GM21528 (cell line): ENCODE results near the gene SUPT3H.

ENCODE experiments used
- ATAC-seq: cut with Tn5 transposase; IDR thresholded peaks from one replicate; pipeline ENCODE4 v1.9.1; 2021; ENCODE audit warnings: mild to moderate bottlenecking, moderate library complexity; ENCODE audit not compliant: unreplicated experiment, low FRiP score

Gene SUPT3H

DNA sequence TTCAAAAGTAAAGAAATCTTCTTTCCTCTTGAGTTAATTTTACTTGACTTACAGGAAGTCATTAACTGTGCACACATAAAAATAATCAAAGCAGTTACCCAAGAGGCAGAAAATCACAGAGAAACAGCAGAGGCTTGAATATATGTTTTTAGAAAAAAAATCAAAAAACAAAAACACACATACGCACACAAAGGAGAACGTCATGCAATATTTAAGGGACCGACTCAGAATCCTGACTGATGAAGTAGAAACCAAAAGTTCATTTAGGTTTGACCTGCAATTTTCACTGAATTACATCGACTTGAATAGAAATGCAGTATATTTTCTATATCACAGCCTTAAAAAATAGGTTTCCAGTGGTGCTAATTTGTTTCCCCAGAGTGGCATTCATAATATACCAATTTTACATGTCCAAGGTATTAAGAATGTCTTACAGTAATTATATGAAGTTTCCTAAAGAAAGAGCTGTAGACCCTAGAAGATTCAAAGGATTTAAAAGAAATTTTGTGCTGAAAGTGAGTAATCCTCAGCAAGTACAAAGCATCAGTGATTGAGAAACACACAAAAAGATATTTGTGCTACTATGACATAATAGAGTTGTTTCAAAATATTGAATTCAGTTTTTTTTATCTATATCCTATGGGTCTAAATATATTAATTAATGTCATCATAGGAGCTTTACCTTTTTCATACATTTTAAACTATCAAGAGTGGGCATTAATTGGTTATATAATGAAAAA, 408.1 kb downstream of the SUPT3H start:
- no peak for ATAC-seq

DNA sequence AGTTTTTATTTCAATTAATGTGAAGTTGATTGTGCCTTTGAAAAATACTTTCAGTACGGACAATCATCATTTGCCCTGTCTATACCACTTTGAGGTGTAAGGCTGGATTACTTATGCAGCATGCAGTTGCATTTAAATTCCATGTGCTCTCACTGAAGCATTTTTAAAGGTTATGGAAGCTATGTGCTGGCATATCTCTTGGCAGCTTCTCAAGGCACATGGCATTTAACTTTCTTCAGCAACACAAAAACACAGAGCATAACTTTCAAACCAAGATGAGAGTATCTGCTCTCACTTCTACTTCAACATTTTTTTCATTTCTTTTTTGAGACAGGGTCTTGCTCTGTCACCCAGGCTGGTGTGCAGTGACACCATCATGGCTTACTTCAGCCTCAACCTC, 410.3 kb downstream of the SUPT3H start:
- no peak for ATAC-seq

DNA sequence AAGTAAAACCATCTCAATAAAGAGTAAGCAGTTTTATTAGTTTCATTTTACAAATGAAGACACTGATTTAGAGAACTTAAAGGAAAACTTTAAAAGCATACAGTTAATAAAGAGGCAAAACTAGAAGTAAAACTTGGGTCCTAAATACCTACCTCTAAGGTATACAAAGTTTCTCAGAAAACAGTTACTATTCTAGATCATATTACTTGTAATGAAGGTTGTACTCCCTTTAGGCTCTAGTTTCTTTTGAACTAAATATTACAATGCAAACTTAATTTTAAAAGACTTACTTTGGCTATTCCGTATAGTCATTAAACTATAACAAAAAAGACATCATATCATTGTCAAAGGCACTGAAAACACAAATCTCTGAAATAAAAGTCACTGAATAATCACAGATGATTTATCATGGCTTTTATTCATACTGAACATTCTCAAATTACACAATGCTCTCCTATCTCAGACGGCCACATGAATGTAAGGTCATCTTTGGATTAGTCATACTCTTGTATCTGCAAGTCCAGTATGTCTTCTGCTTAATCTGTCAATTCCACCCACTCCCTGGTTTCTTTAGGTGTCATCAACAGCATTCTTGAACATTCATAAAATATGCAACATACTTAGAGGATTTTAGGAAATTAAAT, 411.2 kb downstream of the SUPT3H start:
- ATAC-seq: no peak

DNA sequence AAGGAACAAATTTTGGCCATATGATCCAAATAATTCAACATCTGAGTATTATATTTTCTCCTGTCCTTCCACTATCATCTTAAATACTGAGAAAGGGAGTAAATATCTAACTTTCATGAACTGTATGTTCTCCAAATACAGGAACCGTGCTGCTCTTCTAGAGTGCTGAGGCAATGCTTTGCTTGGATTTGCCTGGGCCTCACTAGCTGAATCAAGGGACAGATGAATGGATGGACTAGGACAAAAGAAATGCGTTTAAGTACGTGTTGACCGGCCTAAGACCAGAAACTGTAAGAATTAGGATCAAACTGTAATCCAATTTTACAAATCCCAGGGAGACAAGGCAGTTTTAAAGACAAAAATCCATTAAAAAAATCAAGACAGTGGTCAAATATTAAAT, 412.0 kb downstream of the SUPT3H start:
- no peak for ATAC-seq

DNA sequence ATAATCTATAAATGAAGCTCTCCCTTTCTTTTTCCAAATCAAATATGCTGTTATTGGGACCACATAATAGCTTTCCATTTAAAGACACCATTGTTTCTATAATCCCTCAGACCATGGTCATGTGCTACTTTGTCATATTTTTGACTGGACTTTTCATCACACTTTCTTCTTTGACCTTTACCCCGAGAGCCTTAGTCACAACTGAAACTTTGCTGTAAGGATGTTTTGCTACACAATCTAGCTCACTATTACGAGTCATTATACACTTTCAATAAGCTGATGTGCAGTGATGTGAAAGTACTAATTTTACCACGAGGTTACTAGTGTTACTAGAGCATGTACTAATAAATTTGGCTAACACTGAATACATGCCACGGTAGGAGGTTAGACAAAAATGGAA, 416.8 kb downstream of the SUPT3H start:
- no peak for ATAC-seq

DNA sequence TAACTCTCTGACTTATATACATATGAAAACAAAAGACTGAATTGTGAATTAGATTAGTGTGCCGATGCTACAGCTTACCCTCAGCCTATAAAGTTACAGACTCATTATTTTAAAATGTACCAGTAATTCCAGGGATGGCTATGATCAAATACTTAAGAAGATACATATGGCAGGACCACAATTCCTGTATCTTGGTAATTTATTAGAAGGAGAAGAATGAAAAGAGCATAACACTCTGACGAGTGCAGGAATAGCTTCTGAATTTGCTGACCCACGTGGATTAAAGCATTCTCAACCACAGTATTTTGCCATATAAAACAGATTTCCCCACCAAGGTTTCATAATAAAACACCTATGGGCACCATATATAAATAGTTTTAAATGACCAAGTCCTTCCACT, 418.1 kb downstream of the SUPT3H start:
- no peak for ATAC-seq

DNA sequence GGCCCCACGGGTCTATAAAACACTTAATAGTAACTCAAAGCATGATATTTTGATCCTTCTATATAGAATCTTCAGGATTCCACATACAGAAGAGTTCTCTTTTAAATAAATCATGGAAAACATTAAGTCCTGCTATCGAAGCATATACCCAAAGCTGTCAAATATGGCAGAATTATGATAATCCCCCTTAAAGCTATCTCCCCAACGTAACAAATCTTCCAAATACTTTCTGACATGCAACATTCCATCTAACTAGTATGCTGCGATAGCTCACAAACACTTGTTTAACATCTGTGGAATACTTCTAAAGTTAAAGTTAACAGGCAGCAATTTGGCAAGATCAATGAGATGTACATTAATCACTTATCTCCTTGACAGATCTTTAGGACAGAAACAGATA, 420.6 kb downstream of the SUPT3H start:
- no peak for ATAC-seq

DNA sequence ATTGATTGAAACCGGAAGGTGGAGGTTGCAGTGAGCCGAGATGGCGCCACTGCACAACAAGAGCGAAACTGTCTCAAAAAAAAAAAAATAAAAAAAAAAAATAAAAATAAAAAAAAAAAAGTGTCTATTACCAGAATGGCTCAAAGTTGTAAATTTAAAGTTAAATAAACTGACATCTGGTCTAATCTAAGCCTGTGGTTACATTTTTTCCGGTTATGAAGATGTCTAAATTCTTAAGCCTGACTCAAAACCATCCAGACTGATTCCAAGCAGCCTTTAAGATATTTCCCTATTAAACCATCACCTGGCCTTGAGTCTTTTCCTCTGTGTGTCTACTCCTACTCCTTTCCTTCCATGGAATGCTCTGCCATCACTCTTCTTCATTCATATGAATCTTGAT, 421.3 kb downstream of the SUPT3H start:
- ATAC-seq: no peak

DNA sequence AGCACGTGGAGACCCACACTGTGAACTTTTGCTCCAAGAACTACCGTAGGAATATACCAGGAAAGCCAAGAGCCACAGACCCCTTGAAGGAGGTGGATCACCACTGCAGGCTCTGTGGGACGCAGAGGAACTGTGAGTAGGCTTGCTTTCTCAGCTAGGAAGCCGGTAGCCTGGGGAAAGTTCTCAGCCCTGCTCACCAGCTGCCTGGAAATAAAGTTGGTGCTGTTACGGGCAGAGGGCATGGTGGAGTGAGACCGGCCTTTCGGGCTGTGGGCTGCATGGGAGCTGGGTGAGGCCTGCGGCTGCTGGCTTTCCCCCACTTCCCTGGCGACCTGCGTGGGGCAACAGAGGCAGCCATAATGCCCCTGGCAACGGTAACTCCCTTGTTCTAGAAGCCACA, 422.6 kb downstream of the SUPT3H start:
- ATAC-seq: no peak

DNA sequence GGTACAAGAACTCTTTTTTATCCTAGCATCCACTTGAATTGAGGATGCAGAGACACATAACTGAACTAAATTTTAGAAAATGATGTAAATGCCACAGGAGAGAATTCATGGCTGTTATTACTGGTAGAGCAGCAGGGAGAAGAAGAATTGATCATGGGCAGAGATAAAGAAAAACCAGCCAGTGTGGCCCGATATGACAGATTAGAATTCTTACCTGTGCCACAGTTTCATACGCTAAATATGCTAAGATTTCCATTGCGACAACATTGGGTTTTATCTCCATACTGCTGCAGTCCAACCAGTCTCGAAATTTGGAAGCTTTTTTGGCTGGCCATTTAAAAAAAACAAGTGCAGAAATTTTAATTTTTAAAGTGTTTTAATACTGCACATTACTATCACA, 423.5 kb downstream of the SUPT3H start:
- no peak for ATAC-seq

DNA sequence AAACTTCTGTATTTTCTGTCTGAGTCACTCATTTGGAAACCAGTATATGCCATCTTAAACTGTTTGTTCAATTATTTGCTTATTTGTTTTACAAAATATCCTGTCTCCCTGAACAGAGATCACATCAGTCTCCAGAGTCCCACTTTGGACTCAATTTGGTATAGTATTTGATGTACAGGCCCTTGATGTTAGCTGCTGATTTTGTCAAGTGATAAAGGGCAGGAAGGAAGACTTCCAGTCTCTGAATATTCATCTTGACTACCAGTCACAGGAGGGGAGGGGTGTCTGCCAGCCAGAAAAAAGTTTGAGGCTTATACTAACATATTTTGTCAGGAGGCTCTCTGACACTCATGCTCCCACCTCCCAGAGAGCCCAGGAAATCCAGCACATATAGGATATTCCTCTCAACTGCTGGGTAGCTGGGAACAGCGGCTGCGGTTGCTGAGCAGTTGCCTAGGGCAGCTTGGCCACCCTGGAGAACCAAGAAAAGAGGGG, 426.4 kb downstream of the SUPT3H start:
- no peak for ATAC-seq

DNA sequence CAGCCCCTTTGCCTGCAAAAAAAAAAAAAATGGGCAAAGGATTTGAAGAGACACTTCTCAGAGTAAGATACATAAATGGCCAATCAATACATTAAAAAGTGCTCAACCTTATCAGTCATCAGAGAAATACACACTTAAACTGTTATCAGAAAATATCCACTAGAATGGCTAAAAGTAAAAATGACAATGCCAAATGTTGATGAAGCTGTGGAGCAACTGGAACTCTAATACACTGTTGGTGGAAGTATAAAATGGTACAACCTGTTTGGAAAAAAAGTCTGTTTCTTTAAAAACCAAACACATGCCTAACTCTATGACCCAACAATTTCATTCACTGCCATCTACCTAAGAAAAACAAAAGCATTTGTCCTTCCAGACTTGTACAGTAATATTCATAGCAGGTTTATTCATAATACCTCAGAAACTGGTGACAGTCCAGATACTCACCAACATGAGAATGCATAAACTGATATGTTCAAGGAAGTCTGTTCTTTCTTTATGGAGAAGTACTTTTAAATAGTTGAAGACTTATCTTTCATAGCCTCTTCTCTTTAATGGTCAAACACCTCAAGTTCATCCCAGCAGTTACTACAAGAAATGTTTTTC, 428.0 kb downstream of the SUPT3H start:
- no peak for ATAC-seq

DNA sequence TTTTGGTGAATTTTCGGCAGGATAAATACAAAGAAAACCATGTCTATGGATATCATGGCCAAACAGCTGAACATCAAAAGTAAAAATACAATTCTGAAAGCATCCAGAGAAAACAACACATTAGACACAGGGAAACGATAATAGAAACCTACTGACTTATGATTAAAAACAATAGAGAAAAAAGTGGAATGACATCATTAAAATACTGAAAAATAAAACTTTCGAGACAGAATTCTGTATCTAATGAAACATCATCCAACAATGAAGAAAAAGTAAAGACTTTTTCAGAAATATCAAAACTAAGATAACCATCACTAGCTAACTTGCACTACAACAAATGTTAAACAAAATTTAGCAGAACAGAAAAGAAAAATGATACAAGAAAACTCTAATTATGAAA, 434.2 kb downstream of the SUPT3H start:
- no peak for ATAC-seq

DNA sequence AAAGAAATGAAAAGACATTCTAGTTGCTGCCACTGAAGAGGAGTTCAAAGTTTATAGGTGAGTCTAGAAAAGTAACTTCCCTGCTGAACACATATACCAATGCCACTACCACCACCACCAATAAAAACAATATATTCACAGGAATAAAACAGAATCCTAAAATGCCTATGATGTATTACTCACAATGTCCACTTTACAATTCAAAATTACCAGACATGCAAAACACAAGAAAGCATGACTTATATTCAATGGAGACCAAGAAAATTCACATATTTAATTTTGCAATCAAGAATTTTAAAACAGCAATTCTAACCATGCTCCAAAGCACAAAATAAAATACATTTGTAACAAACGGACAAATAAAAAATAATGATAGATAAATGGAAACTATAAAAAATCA, 434.9 kb downstream of the SUPT3H start:
- ATAC-seq: no peak

DNA sequence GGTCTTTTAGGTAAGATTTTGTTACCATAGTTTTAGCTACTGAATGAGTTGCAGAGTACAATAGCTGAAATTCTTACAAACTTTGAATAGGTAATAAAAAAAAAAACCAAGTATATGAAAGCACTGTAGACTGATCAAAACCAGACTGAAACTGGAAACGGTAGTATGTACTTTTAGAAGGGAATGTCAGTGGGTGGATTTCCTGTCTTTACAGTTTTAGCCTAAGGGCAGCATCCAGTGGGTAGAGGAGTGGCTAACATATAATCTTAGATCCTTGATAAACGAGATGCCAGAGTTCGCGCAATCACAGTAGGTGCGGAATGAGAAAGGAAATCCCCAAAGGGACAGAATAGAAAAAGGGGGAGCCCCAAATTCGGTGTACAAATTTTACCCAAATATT, 435.5 kb downstream of the SUPT3H start:
- ATAC-seq: no peak

DNA sequence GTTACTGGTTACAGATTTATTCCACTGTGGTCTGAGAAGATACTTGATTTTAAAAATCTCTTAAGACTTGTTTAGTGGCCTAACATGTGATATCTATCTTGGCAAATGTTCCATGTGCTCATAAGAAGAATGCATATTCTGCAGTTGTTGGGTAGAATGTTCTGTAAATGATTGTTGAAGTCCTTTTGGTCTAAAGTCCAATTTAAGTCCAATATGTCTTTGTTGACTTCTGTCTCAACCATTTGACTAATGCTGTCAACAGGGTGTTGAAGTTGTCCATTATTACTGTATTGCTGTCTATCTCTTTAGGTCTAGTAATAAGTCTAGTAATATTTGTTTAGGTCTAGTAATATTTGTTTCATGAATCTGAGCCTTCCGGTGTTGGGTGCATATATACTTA, 437.4 kb downstream of the SUPT3H start:
- no peak for ATAC-seq

DNA sequence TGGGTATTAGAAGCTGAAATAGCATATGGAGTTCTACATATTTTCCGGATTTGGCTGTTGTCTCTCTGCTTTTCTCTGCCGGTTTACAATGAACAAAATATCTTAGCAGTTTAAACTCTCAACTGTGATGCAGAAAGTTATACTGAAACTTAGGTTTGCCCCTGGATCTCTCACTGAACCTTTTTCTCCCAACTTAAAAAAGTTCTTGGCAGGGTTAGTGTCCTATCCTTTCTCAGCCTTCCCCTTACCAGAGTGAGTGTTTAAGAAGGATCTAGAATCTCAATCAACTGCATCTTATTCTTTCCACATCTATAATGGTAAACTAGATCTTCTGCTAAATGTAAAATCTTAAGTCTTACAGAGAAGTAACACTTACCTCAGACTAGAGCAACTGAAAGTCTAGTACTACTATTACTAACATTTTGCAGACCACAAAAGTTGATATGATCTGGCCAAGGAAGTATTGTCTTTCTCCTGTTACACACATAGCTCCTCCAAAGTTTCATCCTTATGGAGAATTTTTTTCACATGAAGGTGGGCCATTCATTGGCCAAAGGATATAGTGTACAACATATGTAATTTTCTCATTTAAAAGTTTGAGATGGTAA, 441.9 kb downstream of the SUPT3H start:
- no peak for ATAC-seq

DNA sequence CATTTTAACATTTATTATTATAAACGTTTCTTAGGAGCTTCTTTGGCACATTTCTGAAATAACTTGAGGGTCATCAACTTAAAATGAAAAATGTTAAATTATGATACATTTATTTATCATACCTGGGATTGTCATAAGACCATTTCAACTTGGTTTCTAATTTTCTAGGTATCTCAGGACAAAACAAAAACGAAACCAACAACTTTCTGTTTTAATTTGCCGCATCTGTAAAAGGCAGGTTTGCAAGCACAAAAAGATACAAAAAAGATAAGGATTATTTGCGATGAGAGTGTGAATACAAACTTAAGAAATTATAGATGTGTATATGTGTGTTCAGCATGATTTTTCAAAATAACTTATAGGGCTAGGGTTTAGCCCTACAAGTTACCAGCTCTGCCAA, 444.6 kb downstream of the SUPT3H start:
- no peak for ATAC-seq

DNA sequence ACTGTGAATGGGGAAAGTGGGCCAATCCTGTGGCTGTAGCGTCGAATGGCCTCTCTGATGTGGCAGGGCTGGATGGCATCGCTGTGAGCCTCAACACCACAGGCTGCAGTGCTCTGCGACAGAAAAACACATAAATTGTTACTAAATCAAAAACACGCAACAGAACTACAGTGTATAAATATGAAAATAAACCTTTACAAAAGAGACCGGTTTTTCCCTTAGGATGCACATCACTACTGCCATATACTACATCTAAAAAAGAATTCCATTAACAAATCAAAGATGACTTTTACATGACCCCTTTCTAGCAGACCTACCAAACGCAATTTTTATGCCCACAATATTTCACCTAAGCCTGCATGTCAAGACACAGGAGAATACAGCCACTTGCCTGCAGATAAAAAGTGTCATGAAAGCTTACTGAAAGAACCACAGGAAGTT, 445.1 kb downstream of the SUPT3H start:
- no peak for ATAC-seq

DNA sequence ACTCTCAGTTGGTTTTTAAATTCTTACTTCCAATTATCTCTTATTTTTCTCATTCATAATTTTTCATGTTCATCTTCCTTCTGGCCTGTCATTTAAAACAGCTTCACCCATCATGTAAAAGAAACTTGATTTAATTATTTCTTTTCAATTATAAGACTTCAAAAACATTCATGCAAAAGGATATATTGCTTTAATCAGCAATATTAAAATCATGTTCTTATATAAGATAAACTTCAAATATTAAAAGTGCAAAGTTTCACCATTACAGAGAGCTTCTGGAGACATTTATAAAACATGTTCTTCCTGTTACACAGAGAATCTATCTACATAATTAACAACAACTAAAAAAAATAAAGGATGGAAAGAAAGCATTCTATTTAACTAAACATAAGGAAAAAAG, 446.3 kb downstream of the SUPT3H start:
- ATAC-seq: no peak

DNA sequence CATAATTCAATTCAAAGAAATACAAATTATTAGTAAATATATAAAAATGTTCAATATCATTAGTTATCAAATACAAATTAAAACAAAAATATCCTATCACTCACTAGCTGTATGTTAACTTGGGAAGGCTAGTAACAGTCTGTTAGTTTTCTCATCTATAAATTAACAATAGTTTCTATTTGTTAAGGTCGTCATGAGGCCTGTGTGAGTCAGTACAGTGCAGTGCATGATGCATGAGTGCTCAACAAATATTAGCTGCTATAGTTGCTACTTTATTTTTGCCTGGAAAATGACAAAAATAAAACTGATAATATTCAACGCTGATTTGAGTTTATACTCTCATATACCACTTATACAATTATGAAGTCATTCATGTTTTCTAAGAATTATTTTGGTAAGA, 451.2 kb downstream of the SUPT3H start:
- ATAC-seq: no peak
